GM12872 (cell line): ENCODE measurements around the gene ACKR1.
A peak's percentile ranks its signal among the peaks of the same experiment; 100 is the strongest.

Experiments used
- CTCF ChIP-seq: IDR thresholded peaks from 3 replicates; pipeline ENCODE4 v1.5.1; 2011; ENCODE audit warnings: low read depth, mild to moderate bottlenecking, low read length, moderate library complexity; ENCODE audit not compliant: insufficient read depth

Gene ACKR1

GRCh38 chr1:159188375-159188788 lies 16.3 kb upstream of the ACKR1 start:
- no peak for TF ChIP-seq CTCF

GRCh38 chr1:159190441-159190840 lies 14.2 kb upstream of the ACKR1 start:
- no peak for TF ChIP-seq CTCF

GRCh38 chr1:159196543-159196942 lies 8.1 kb upstream of the ACKR1 start:
- peak; percentile 45; the same call in 2 of the 3 replicates for TF ChIP-seq CTCF

- peak; percentile 95 for TF ChIP-seq CTCF
These were observed 6.8 kb upstream of the ACKR1 start for GRCh38 chr1:159197561-159198557.

- TF ChIP-seq CTCF = no peak
These were observed 4.8 kb upstream of the ACKR1 start for GRCh38 chr1:159199901-159200300.

GRCh38 chr1:159200769-159201168 lies 3.9 kb upstream of the ACKR1 start:
- no peak for TF ChIP-seq CTCF

GRCh38 chr1:159201642-159202041 lies 3.0 kb upstream of the ACKR1 start:
- no peak for TF ChIP-seq CTCF
